Frontal cortex (tissue), 4 donors: ENCODE measurements around the gene ARFRP1. TPM values are rescaled to one million over a fixed set of nuclear protein-coding genes. Genes with fewer than 3 reads are reported as not detected.
"Not testable (repeated sequence)": the region's sequence is repeated elsewhere in the genome, so short reads cannot be mapped to it uniquely, and the experiment has no call there.

ENCODE experiments used
- DNase-seq, 2 donors: peaks; one replicate each; pipeline ENCODE4 v3.0.0; 2012; ENCODE audit warnings: low spot score in 2 of 2
- FAIRE-seq: peaks from 2 replicates; lab custom pipeline; 2012; peaks lifted over from hg19 to GRCh38; lab: Jason Lieb, UNC
- total RNA-seq: library from RNA; depleted of rRNA; stranded (reverse); fragments of >200 nt; gene quantifications from one replicate; pipeline ENCODE4 v1.2.3, GENCODE V29; 2014
- donor health status: control.
- donor health status: control.
- donor health status: control.

Gene ARFRP1
- total RNA-seq, 1 donor from 2014 or later = 18.3 TPM

GRCh38 chr20:63734946-63735858 lies 27.4 kb upstream of the ARFRP1 start:
- DNase-seq = no peak
- FAIRE-seq = no peak

GRCh38 chr20:63734111-63734945 lies 26.6 kb upstream of the ARFRP1 start:
- FAIRE-seq (no peak), DNase-seq (no peak)

- FAIRE-seq = no peak
- DNase-seq = no peak
Measured at GRCh38 chr20:63733579-63734081, 25.9 kb upstream of the ARFRP1 start.

- DNase-seq (no peak), FAIRE-seq (no peak)
Measured at GRCh38 chr20:63733117-63733516, 25.3 kb upstream of the ARFRP1 start.

- no peak for FAIRE-seq
- DNase-seq = no peak
Measured at GRCh38 chr20:63732118-63733095, 24.6 kb upstream of the ARFRP1 start.

- FAIRE-seq (no peak), DNase-seq (no peak)
Measured at GRCh38 chr20:63731410-63731809, 23.6 kb upstream of the ARFRP1 start.

- not testable (repeated sequence) for DNase-seq, FAIRE-seq
Measured at GRCh38 chr20:63730189-63730733, 22.5 kb upstream of the ARFRP1 start.

GRCh38 chr20:63722967-63723622 lies 15.3 kb upstream of the ARFRP1 start:
- not testable (repeated sequence) for FAIRE-seq, DNase-seq

- DNase-seq (no peak), FAIRE-seq (no peak)
Measured at GRCh38 chr20:63718996-63719395, 11.2 kb upstream of the ARFRP1 start.

GRCh38 chr20:63714858-63715257 lies 7.1 kb upstream of the ARFRP1 start:
- FAIRE-seq = no peak

GRCh38 chr20:63712191-63712590 lies 4.4 kb upstream of the ARFRP1 start:
- no peak for DNase-seq
- no peak for FAIRE-seq

More at GRCh38 chr20:63714858-63715257, 7.1 kb upstream of the ARFRP1 start:
- DNase-seq = no peak

GRCh38 chr20:63711085-63711645 lies 3.4 kb upstream of the ARFRP1 start:
- no peak for DNase-seq
- FAIRE-seq = no peak

GRCh38 chr20:63709149-63709527 lies 1.4 kb upstream of the ARFRP1 start:
- DNase-seq (no peak), FAIRE-seq (no peak)

GRCh38 chr20:63708301-63709148 lies 749 bp upstream of the ARFRP1 start:
- FAIRE-seq = no peak
- DNase-seq = peak in 1 of 2 donors; percentile 14

GRCh38 chr20:63706852-63707557 lies 771 bp downstream of the ARFRP1 start:
- DNase-seq (peak; percentile 22 to 32), FAIRE-seq (no peak)

- FAIRE-seq (no peak), DNase-seq (peak in 1 of 2 donors; percentile 12)
Measured at GRCh38 chr20:63706027-63706695, 1.6 kb downstream of the ARFRP1 start.
